Inferior parietal cortex (tissue), 1 donor: ENCODE data around the gene ADCK2.
"Not testable (repeated sequence)": the region's sequence is repeated elsewhere in the genome, so short reads cannot be mapped to it uniquely, and the experiment has no call there.

Experiments
- DNase-seq: peaks from one replicate; pipeline ENCODE4 v3.0.0-alpha.2; 2016; ENCODE audit errors: extremely low spot score

ADCK2 gene

GRCh38 chr7:140645166-140645900, 27.4 kb upstream of the ADCK2 start:
- DNase-seq: no peak

GRCh38 chr7:140646931-140647647, 25.7 kb upstream of the ADCK2 start:
- DNase-seq: no peak

GRCh38 chr7:140649556-140650205, 23.1 kb upstream of the ADCK2 start:
- no peak for DNase-seq

GRCh38 chr7:140650367-140650766, 22.4 kb upstream of the ADCK2 start:
- no peak for DNase-seq

- peak; percentile 92 for DNase-seq
Observed at GRCh38 chr7:140653319-140654108, 19.2 kb upstream of the ADCK2 start.

- no peak for DNase-seq
Observed at GRCh38 chr7:140654109-140654387, 18.7 kb upstream of the ADCK2 start.

- no peak for DNase-seq
Observed at GRCh38 chr7:140654661-140655060, 18.1 kb upstream of the ADCK2 start.

GRCh38 chr7:140655511-140656408, 17.0 kb upstream of the ADCK2 start:
- DNase-seq: no peak

GRCh38 chr7:140656548-140657515, 15.9 kb upstream of the ADCK2 start:
- no peak for DNase-seq

- DNase-seq: no peak
Observed at GRCh38 chr7:140657891-140658290, 14.9 kb upstream of the ADCK2 start.

GRCh38 chr7:140659856-140660255, 12.9 kb upstream of the ADCK2 start:
- no peak for DNase-seq

- DNase-seq: no peak
Observed at GRCh38 chr7:140661124-140661523, 11.6 kb upstream of the ADCK2 start.

- not testable (repeated sequence) for DNase-seq
Observed at GRCh38 chr7:140662938-140663337, 9.8 kb upstream of the ADCK2 start.

- DNase-seq: no peak
Observed at GRCh38 chr7:140667476-140667875, 5.3 kb upstream of the ADCK2 start.

- DNase-seq: no peak
Observed at GRCh38 chr7:140668641-140669040, 4.1 kb upstream of the ADCK2 start.

GRCh38 chr7:140669352-140669751, 3.4 kb upstream of the ADCK2 start:
- DNase-seq: no peak

- not testable (repeated sequence) for DNase-seq
Observed at GRCh38 chr7:140669862-140670261, 2.9 kb upstream of the ADCK2 start.

GRCh38 chr7:140670343-140670935, 2.3 kb upstream of the ADCK2 start:
- no peak for DNase-seq

- no peak for DNase-seq
Observed at GRCh38 chr7:140671966-140672365, 779 bp upstream of the ADCK2 start.
